ENCODE results near the gene LCN6. TPM values are rescaled to one million over a fixed set of nuclear protein-coding genes. Genes with fewer than 3 reads are reported as not detected.

The LCN6 gene
- total RNA-seq, 1 experiment from 2014 or later = not detected

GRCh38 chr9:136720898-136721338 is 27.4 kb downstream of the LCN6 start:
- no peak overlapping the region for H3K27ac ChIP-seq (ENCODE audit: insufficient read length, low read depth, low read length)
- H3K4me3 Mint-ChIP-seq = no peak overlapping the region
- no peak overlapping the region for H2AFZ ChIP-seq (ENCODE audit: low read length)

More at GRCh38 chr9:136720898-136721338, 27.4 kb downstream of the LCN6 start:
- no peak for TF ChIP-seq CTCF (conservative IDR thresholded peaks at IDR 0.05)
- no peak overlapping the region for H3K18ac ChIP-seq (ENCODE audit: insufficient read length, low read depth, low read length)
- peak overlapping the region in 1 of 3 experiments; percentile 71; a peak in 2 of 7 replicates for H3K27ac Mint-ChIP-seq
- no peak overlapping the region for H2AK5ac ChIP-seq (ENCODE audit: insufficient read length, low read length)
- H3K36me3 Mint-ChIP-seq (ENCODE audit: insufficient read depth in 1 of 3, low read depth in 3 of 3) = peaks cover 20 to 31% (median 26%) of the 10 kb centered on the region in 3 experiments; a peak in 6 of 7 replicates
- peaks cover 3 to 9% of the 10 kb centered on the region in 2 experiments; a peak in 3 of 4 replicates for H3K4me1 Mint-ChIP-seq
- H3K4ac ChIP-seq (ENCODE audit: low read depth, low read length) = no peak overlapping the region
- no peak for DNase-seq
- H3K79me1 ChIP-seq (ENCODE audit: insufficient read depth, low read depth, low read length, poor library complexity, severe bottlenecking) = no peaks in the 10 kb centered on the region
- H3K14ac ChIP-seq (ENCODE audit: insufficient read depth, low read length) = no peak overlapping the region
- H4K8ac ChIP-seq (replicated peaks; ENCODE audit: insufficient read length, low read depth, low read length) = no peak overlapping the region
- H4K91ac ChIP-seq (ENCODE audit: insufficient read length, low read depth, low read length) = no peak overlapping the region
- H3K23ac ChIP-seq (ENCODE audit: insufficient read length, low read depth, low read length) = no peak overlapping the region
- no peak overlapping the region for H2BK12ac ChIP-seq (ENCODE audit: insufficient read length, low read depth, low read length)
- WGBS (ENCODE audit: extremely low coverage, insufficient read length, low lambda C conversion rate) = no CpG with 5 or more reads among the region's 11 CpGs
- H3K23me2 ChIP-seq (ENCODE audit: insufficient read length, low read depth, low read length, poor library complexity, severe bottlenecking) = no peaks in the 10 kb centered on the region
- H3K9ac ChIP-seq (ENCODE audit: extremely low read depth, insufficient read length, low read length) = no peak overlapping the region
- H3K9me3 ChIP-seq (ENCODE audit: control insufficient read depth, low read depth, low read length) = no peaks in the 10 kb centered on the region
- no peaks in the 10 kb centered on the region; the same call in 1 of the 2 replicates for H3K27me3 Mint-ChIP-seq (ENCODE audit: low read depth)
- H3K9me3 Mint-ChIP-seq = no peaks in the 10 kb centered on the region; a peak in 1 of 5 replicates
- no peak overlapping the region for H2BK20ac ChIP-seq (ENCODE audit: low read depth, low read length, poor library complexity, severe bottlenecking)
- H4K20me1 ChIP-seq (ENCODE audit: control insufficient read depth, insufficient read depth, insufficient read length) = no peaks in the 10 kb centered on the region
- H4K5ac ChIP-seq (ENCODE audit: insufficient read length, low read depth, low read length) = no peak overlapping the region
- no peak overlapping the region for H3T11ph ChIP-seq (ENCODE audit: low read length)
- H3K4me1 ChIP-seq (ENCODE audit: insufficient read depth, low read length) = no peaks in the 10 kb centered on the region
- no peak overlapping the region for H2BK5ac ChIP-seq (ENCODE audit: insufficient read length, low read length)
- H3K56ac ChIP-seq (ENCODE audit: insufficient read length, low read depth, low read length) = no peak overlapping the region
- H3K27me3 ChIP-seq (ENCODE audit: insufficient read depth, low read length) = no peaks in the 10 kb centered on the region
- no peak overlapping the region for H3K4me2 ChIP-seq (ENCODE audit: insufficient read depth, insufficient read length, low read length)
- no peaks in the 10 kb centered on the region; the same call in 1 of the 2 replicates for H3K79me2 ChIP-seq (ENCODE audit: insufficient read depth, low read length)
- no peak overlapping the region for H2BK120ac ChIP-seq (ENCODE audit: low read depth, low read length, poor library complexity, severe bottlenecking)
- H2BK15ac ChIP-seq (ENCODE audit: low read depth, low read length) = no peak overlapping the region
